HFF-Myc (cell line): Measurements from ENCODE around the gene VSTM2L.
"Not testable (repeated sequence)": the region's sequence is repeated elsewhere in the genome, so short reads cannot be mapped to it uniquely, and the experiment has no call there.

Experiments used
- DNase-seq: peaks from one replicate; pipeline ENCODE4 v3.0.0-alpha.2; 2011; ENCODE audit warnings: low read depth; ENCODE audit errors: extremely low read depth
- H3K4me3 ChIP-seq: replicated peaks from 2 replicates; pipeline ENCODE4 v1.5.1; 2011; ENCODE audit warnings: low read depth, mild to moderate bottlenecking, control low read depth, low read length
- TF ChIP-seq, protein P1 (sequence below): IDR thresholded peaks from 2 replicates; pipeline ENCODE4 v1.5.1; 2012; ENCODE audit warnings: mild to moderate bottlenecking, low read depth, low read length, control low read depth; ENCODE audit errors: missing control alignments

VSTM2L gene, protein sequence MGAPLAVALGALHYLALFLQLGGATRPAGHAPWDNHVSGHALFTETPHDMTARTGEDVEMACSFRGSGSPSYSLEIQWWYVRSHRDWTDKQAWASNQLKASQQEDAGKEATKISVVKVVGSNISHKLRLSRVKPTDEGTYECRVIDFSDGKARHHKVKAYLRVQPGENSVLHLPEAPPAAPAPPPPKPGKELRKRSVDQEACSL

DNA sequence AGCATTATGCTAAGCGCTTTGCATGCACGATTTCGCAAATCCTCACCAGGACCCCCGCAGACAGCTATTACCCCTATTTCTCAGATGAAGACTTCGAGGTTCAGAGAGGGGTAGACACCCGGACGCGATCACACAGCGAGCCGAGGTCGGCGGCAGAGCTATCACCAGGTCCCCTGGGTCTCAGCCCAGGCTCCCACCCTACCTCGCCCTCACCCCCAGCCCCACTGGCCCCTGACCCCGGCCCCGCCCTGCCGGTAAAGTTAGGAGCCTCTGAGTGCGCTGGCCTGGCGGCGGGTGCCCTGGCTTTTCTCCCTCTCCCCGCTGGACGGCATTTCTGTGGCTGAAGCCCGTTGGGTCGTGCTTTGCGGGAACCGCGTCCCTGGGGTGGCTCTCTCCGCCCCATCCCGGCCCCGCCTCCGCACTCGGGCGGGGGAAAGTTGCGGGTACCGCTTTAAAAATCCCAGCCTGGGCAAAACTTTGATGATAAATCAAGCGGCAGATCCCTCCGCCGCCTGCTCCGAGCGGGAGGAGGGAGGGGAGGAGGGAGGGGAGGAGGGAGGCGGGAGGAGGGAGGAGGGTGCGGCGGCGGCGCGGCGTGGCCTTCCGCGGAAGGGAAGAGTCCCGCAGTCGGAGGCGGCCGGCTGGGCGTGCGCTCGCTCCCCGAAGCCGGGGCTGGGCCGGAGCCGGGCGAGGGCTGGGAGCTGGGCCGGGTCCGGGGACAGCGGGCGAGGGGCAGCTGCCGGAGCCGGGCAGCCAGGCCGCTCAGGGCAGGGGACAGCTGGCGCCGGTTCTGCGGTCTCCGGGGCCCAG lies at the start of gene VSTM2L:
VSTM2L (plus strand) TSS at position 624 of the 810 bp plus-strand sequence. CDS start 224 bp downstream, outside the sequence.
- no peak for DNase-seq
- 0 out of 2 replicates have a peak within 1 kb of the TSS, but pooled peaks have one; percentile 15 for H3K4me3 ChIP-seq
- TF ChIP-seq, protein P1, sequence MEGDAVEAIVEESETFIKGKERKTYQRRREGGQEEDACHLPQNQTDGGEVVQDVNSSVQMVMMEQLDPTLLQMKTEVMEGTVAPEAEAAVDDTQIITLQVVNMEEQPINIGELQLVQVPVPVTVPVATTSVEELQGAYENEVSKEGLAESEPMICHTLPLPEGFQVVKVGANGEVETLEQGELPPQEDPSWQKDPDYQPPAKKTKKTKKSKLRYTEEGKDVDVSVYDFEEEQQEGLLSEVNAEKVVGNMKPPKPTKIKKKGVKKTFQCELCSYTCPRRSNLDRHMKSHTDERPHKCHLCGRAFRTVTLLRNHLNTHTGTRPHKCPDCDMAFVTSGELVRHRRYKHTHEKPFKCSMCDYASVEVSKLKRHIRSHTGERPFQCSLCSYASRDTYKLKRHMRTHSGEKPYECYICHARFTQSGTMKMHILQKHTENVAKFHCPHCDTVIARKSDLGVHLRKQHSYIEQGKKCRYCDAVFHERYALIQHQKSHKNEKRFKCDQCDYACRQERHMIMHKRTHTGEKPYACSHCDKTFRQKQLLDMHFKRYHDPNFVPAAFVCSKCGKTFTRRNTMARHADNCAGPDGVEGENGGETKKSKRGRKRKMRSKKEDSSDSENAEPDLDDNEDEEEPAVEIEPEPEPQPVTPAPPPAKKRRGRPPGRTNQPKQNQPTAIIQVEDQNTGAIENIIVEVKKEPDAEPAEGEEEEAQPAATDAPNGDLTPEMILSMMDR: no peak

DNA sequence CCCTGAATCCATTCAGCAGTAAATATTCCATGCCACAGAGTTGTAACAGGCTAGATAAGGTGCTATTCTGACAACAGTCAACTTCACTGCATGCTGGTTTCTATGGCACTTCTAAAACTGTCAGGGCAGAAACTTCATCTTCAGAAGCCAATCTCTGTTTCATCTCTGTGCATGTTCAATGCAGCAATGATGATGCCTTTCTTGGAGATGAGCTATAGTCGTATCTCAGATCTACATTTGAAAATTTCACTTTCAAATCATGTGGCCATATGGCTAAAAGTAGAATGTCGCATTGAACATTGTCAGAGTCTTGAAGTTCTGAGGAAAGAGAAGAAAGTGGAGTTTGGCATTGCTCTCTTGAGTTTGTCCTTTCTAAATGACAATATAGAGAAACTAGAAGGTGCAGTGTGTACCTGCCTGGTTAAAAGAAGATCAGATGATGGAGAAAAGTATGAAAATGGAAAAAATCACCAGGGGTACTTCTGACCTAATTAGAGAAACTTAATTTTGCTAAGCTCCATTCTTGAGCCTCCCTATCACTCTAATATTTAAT lies 49.0 kb upstream of the VSTM2L start:
- TF ChIP-seq, protein P1: no peak
- H3K4me3 ChIP-seq: no peak overlapping the region
- no peak for DNase-seq

DNA sequence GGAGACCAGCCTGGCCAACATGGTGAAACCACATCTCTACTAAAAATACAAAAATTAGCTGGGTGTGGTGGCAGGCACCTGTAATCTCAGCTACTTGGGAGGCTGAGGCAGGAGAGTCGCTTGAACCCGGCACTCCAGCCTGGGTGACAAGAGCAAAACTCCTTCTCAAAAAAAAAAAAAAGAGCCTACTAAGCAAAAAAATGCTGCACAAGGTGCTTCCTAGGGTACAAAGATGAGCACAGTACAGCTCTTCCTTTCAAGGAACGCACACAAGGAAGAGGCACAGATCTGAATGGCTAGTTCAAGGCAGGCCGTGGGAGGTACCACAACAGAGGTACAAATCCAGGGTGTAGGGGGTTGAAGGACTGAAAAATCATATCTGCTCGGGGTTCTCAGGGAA lies 46.9 kb upstream of the VSTM2L start:
- H3K4me3 ChIP-seq, DNase-seq: not testable (repeated sequence)

DNA sequence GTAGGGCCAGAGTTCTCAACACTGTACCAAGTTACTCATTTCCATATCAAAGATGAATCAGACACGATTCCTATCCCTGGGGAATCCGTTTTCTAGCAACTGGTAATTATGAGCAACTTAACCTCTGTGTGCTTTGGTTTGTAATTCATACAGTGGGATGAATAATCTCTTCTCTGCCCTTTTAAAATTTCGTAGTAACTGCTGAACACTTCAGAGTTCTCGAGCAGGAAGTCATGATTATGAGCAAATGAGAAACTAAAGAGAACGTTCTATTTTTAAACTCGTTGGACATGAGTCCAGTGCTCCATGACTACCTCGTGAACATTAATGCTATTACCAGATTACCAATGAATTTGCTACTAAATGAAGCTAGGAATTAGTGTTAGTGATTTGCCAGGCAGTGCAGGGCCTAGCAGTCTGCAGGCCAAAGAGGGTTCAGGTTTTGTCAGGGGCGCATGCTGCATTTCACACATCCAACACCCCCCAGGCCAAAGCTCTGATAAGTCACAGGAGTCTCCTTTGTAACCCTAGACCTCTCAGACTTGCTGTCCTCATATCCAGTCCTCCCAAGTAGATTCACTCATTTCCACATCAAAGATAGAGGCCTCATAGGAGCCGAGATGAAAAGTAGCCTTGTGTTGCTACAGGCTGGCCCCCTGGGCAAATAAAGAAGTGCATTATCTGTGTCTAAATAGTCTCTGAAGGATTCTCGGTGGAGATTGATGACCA lies 45.8 kb upstream of the VSTM2L start:
- TF ChIP-seq, protein P1: no peak
- DNase-seq: no peak

DNA sequence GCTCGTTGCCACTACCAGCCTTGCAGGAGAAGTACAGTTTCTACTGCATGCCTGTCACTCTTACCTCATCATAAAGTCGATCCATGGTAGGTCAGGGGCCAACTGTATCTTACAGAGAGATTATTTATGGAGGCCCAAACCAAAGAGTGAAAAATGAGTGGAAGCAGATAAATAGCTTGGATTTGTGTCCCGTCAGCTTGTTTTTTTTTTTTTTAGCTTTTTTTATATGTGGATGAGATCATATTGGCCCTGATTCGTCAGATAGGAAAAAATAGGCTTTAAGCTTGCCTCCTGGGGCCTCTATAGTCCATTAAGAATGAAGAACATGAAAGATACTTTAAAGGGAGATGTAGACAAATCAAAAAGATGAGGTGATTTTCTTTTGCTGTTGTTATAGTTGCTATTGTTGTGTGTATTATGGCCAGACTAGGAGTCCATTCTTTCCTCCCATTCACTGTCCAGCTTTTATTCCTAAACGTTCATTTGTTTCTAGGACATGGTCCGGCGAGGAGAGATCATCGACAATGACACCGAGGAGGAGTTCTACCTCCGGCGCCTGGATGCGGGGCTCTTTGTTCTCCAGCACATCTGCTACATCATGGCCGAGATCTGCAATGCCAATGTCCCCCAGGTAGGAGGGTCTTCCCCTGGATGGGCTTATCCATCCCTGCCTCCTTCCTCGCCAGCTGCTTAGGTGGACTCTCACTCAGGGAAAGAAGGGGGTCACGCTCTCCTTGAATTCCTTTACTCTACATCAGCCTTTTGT lies 43.3 kb upstream of the VSTM2L start:
- no peak overlapping the region for H3K4me3 ChIP-seq
- TF ChIP-seq, protein P1: no peak
- no peak for DNase-seq

More for the DNA sequence above, 45.8 kb upstream of the VSTM2L start:
- H3K4me3 ChIP-seq: no peak overlapping the region

DNA sequence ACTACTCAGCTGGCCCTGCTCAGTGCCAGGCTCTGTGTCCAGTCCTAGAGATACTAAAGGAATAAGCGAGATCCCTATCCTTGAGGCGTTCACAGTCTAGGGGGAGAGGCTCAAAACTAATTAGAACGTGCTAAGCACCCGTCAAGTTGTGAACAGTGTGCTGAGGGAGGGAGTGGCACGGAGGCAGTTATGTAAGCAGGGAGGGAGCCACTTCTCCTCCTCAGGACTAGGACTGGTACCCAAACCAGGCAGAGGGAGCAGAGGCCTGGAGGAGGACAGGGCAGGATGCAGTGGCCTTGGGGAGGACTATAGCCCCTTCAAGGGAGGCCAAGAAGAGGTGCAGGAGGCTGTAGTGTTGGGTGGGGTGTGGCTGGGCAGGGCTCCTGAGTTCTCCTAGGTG lies 39.6 kb upstream of the VSTM2L start:
- no peak overlapping the region for H3K4me3 ChIP-seq
- DNase-seq: no peak
- TF ChIP-seq, protein P1: no peak
